Sigmoid colon (tissue), 4 donors: ENCODE measurements around the gene SARM1.

ENCODE experiments used
- CTCF ChIP-seq, 4 experiments: fragments of 450-650 bp in 3 of 4; fragments of 200-600 bp in 1 of 4; IDR thresholded peaks; one replicate each; pipeline ENCODE4 v1.5.1; 2016 to 2019; ENCODE audit warnings: antibody characterized with exemption in 4 of 4, mild to moderate bottlenecking in 3 of 4, moderate library complexity in 2 of 4
- EP300 ChIP-seq, 4 donors: sonication (generic); formaldehyde crosslinking; IDR thresholded peaks; one replicate each; pipeline ENCODE4 v1.6.1; 2017; ENCODE audit warnings: antibody characterized with exemption in 4 of 4

DNA sequence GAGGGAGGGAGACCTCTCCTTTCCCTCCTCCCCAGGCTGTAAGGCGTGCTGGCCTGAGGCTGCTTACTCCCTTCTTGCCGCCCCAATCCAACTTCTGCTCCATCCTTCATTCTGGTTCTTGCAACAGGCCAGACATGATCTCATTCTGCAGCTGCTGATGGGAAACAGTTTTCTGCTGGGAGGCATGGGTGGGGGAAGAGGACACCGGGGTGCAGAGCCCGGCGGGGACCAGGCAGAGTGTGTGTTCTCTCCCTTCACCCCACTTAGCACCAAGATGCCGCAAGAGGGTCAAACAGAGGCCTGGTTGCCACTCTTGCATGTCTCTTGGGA lies 1.4 kb downstream of the SARM1 start:
- TF ChIP-seq EP300 (IDR thresholded peaks at IDR 0.05) (no peak), CTCF (IDR thresholded peaks at IDR 0.05) (no peak)
